ENCODE measurements around the gene C17orf50. TPM values are rescaled to one million over a fixed set of nuclear protein-coding genes. Genes with fewer than 3 reads are reported as not detected.

Gene C17orf50
- total RNA-seq, 1 donor from 2014 or later, result not detected

DNA sequence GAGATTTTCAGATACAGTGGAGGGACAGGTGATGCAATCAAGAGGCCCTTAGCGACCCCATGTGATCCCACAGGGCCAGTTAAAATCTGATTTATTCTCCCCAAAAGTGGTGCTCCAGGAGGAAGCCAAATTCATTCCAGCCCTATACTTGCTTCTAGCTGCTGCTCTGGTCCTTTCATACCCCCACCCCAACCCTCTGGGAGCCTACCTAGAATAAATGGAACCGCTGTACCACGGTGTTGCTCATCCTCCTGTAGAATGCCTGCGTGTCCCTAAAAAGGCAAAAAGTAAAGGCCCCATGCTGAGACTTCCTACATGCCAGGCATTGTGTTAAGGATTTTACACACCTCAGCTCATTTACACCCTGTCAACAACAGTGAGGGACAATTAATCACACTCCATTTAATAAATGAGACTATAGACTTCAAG lies 31.3 kb upstream of the C17orf50 start:
- Mint-ChIP-seq H3K27ac (ENCODE audit: unreplicated experiment) (no peak overlapping the region), H3K4me3 (ENCODE audit: unreplicated experiment) (no peak overlapping the region), H3K4me1 (ENCODE audit: low read depth) (peaks cover 56% of the 10 kb centered on the region), H3K36me3 (ENCODE audit: low read depth) (no peaks in the 10 kb centered on the region), H3K27me3 (ENCODE audit: low read depth) (no peaks in the 10 kb centered on the region), H3K9me3 (ENCODE audit: low read depth) (no peaks in the 10 kb centered on the region)
- DNase-seq (ENCODE audit: low spot score), result no peak
- TF ChIP-seq, protein P1, sequence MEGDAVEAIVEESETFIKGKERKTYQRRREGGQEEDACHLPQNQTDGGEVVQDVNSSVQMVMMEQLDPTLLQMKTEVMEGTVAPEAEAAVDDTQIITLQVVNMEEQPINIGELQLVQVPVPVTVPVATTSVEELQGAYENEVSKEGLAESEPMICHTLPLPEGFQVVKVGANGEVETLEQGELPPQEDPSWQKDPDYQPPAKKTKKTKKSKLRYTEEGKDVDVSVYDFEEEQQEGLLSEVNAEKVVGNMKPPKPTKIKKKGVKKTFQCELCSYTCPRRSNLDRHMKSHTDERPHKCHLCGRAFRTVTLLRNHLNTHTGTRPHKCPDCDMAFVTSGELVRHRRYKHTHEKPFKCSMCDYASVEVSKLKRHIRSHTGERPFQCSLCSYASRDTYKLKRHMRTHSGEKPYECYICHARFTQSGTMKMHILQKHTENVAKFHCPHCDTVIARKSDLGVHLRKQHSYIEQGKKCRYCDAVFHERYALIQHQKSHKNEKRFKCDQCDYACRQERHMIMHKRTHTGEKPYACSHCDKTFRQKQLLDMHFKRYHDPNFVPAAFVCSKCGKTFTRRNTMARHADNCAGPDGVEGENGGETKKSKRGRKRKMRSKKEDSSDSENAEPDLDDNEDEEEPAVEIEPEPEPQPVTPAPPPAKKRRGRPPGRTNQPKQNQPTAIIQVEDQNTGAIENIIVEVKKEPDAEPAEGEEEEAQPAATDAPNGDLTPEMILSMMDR (IDR thresholded peaks at IDR 0.05), result no peak

DNA sequence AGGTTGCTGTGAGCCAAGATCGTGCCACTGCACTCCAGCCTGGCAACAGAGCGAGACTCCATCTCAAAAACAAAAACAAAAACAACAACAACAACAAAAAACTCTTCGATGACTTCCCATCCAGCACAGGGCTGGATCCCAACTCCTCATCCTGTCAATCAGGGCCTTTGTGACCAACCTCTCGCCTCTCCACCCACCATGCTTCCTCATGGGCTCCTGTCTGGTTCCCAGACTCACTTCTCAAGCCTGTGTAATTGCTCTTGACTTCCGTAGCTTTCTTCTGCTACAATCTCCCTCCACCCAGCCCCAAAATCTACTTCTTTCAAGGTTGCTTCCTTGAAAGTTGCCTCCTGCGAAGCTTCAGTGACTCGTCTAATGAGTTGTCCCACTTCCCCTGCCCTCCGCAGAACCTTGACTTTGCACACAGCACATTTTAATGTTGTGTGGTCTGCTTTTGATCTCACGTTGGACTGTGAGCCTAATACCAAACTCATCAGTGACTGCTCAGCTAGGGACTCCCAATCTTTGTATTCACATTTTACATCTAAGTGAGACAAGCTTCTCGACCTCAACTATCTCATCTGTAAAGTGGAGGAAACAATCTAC lies 30.2 kb upstream of the C17orf50 start:
- Mint-ChIP-seq H3K9me3 (ENCODE audit: low read depth) (no peaks in the 10 kb centered on the region), H3K4me3 (ENCODE audit: unreplicated experiment) (no peak overlapping the region), H3K36me3 (ENCODE audit: low read depth) (no peaks in the 10 kb centered on the region), H3K27me3 (ENCODE audit: low read depth) (no peaks in the 10 kb centered on the region), H3K4me1 (ENCODE audit: low read depth) (peaks cover 46% of the 10 kb centered on the region), H3K27ac (ENCODE audit: unreplicated experiment) (no peak overlapping the region)
- no peak for DNase-seq (ENCODE audit: low spot score)
- TF ChIP-seq, protein P1 (IDR thresholded peaks at IDR 0.05), result no peak

DNA sequence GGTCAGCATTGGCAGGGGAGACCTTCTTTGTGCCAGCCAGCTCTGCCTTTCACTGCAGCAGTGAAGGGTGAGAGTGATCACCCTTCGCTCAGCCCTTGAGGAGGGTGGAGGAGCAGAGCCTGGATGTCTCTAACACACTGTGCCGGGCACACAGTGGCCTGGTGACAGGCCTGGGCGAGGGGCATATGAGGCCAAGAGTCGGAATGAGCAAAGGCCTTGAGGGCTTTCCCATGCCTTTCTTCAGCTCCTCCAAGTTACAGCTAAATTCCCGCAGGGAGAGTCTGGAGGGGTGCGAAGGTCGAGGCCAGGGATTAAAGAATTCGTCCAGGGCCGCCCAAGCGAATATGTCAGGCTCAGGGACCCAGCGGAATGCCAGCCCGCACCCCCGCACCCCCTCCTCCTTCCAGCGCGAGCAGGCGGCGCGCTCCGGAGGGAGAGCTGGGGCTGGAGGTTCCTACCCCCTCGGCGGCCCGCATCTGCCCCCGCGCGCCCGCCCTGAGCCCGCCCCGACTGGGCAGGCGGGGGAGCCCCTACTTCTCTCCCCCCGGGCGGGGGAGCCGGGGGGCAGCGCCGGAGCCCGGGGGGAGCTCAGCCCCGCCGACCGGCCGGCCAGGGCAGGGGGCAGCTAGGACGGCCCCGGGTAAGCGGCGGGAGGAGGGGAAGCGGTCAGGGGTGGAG lies 29.3 kb upstream of the C17orf50 start, which contains the start of gene RASL10B:
Gene RASL10B (plus strand): TSS at position 401 of the 678 bp plus-strand sequence. CDS start 3,546 bp downstream, outside the sequence.
- no peak for DNase-seq (ENCODE audit: low spot score)
- TF ChIP-seq, protein P1 (IDR thresholded peaks at IDR 0.05), result no peak
- H3K4me1 Mint-ChIP-seq (ENCODE audit: low read depth), result peaks cover 38% of the 10 kb centered on the region
- no peak within 1 kb of the TSS for H3K27ac Mint-ChIP-seq (ENCODE audit: unreplicated experiment)
- H3K27me3 Mint-ChIP-seq (ENCODE audit: low read depth), result no peaks in the 10 kb centered on the region
- H3K4me3 Mint-ChIP-seq (ENCODE audit: unreplicated experiment), result peak within 1 kb of the TSS; percentile 80
- H3K9me3 Mint-ChIP-seq (ENCODE audit: low read depth), result no peaks in the 10 kb centered on the region
- H3K36me3 Mint-ChIP-seq (ENCODE audit: low read depth), result no peaks in the 10 kb centered on the region

DNA sequence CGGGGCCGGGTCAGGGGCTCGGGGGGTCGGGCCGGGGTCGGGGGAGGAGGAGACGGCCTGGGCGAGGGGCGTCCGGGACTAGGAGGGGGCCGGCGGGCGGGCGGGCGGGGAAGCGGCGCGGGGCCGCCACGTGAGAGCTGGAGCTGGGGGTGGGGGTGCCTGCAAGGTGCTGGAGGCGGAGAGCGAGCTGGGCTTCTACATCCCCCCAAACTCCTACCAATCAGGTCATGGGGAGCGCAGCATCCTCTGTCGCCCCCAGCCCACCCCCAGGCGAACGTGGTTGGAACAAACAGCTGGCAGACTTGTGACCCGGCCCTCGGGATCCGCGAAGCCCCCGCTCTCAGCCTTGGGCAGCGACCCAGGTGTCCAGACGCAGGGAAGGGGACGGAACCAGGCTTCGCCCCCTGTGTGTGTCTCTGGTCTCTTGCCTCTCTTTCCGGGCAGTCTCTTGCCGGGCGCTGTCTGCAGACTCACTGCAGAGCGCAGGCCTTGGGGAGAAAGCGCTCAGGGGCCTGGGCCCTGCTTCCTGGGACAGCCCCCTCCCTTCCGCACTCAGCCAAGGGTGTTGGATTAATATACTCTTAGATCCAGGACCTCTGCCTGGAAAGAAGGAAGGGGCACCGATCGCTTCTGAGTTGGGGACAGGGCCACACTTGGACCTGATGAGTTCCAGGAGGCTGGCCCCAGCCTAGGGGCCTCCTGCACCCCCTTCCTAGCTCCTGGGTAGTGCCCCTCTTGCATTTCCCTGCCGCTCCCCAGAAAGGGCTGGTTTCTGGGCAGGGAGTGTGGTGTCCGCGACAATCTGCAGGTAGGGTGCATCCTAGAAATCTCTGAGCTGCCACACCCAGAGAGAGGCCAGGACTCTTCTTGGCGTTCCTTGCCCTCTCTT lies 28.5 kb upstream of the C17orf50 start:
- no peak for DNase-seq (ENCODE audit: low spot score)
- H3K4me3 Mint-ChIP-seq (ENCODE audit: unreplicated experiment), result peak overlapping the region; percentile 80

More for the DNA sequence above, 28.5 kb upstream of the C17orf50 start:
- Mint-ChIP-seq H3K27me3 (ENCODE audit: low read depth) (no peaks in the 10 kb centered on the region), H3K9me3 (ENCODE audit: low read depth) (no peaks in the 10 kb centered on the region), H3K36me3 (ENCODE audit: low read depth) (no peaks in the 10 kb centered on the region), H3K4me1 (ENCODE audit: low read depth) (peaks cover 30% of the 10 kb centered on the region), H3K27ac (ENCODE audit: unreplicated experiment) (no peak overlapping the region)
- TF ChIP-seq, protein P1 (IDR thresholded peaks at IDR 0.05), result no peak

Data from chondrocyte (in vitro differentiated cells).